ENCODE results near the gene BCL7A. TPM values are rescaled to one million over a fixed set of nuclear protein-coding genes. Genes with fewer than 3 reads are reported as not detected.

The BCL7A gene
- total and polyA plus RNA-seq, 9 of the 15 experiments (the other 6 are each of a cell fraction or from before 2014, with no cell fraction given): 0.25 to 21.9 (median 14.9) TPM

GRCh38 chr12:122078141-122079032 lies 56.7 kb downstream of the BCL7A start, which contains the start of gene MLXIP (continued):
- TF ChIP-seq ZNF609 (CRISPR knock-in tag; IDR thresholded peaks at IDR 0.05; ENCODE audit: borderline replicate concordance) (0 out of 2 replicates have a peak, but pooled peaks have one; percentile 75), CHD7 (IDR thresholded peaks at IDR 0.05; ENCODE audit: low read depth, low read length) (no peak), TEAD1 (CRISPR knock-in tag; IDR thresholded peaks at IDR 0.05) (peak in 1 of 2 experiments; percentile 63; a peak in 1 of 4 replicates), BRD9 (IDR thresholded peaks at IDR 0.05; ENCODE audit: low read depth, partially characterized antibody) (no peak), MED1 (CRISPR knock-in tag; IDR thresholded peaks at IDR 0.05; ENCODE audit: borderline replicate concordance) (no peak), SMAD4 (CRISPR knock-in tag; conservative IDR thresholded peaks at IDR 0.05) (peak; percentile 92)
